ENCODE results near the gene KRTAP4-7. TPM values are rescaled to one million over a fixed set of nuclear protein-coding genes. Genes with fewer than 3 reads are reported as not detected.

KRTAP4-7 gene
- total and polyA plus RNA-seq, 2 experiments from 2014 or later, result not detected

DNA sequence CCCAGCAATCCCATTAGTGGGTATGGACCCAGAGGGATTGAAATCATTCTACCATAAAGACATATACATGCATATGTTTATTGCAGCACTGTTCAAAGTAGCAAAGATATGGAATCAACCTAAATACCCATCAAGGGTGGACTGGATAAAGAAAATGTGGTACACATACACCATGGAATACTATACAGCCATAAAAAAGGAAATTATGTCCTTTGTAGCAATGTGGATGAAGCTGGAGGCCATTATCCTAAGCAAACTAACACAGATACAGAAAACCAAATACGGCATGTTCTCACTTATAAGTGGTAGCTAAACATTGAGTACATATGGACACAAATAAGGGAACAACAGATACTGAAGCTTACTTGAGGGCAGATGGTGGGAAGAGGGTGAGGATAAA, 26.4 kb upstream of the KRTAP4-7 start:
- Histone ChIP-seq H3K27me3 (ENCODE audit: insufficient read depth) (no peaks in the 10 kb centered on the region), H3K4me2 (no peak overlapping the region), H3K36me3 (ENCODE audit: insufficient read depth) (no peaks in the 10 kb centered on the region), H4K20me1 (replicated peaks; ENCODE audit: insufficient read depth) (no peaks in the 10 kb centered on the region), H3K27ac (ENCODE audit: low read depth) (no peak overlapping the region), H3K4me3 (no peak overlapping the region), H3K4me1 (ENCODE audit: insufficient read depth) (0 out of 2 replicates have a peak, but pooled peaks cover 6% of the 10 kb centered on the region), H3F3A (replicated peaks; ENCODE audit: low read depth) (no peaks in the 10 kb centered on the region), H3K9me2 (ENCODE audit: insufficient read depth) (no peaks in the 10 kb centered on the region), H2AFZ (no peak overlapping the region), H3K79me2 (replicated peaks; ENCODE audit: insufficient read depth) (no peaks in the 10 kb centered on the region)
- 0 out of 3 replicates have a peak, but pooled peaks cover 3% of the 10 kb centered on the region for H3K36me3 Mint-ChIP-seq (ENCODE audit: low read depth)
- DNase-seq (ENCODE audit: low spot score) (no peak), ATAC-seq (no peak)
- H3K27me3 Mint-ChIP-seq (ENCODE audit: insufficient read depth, low read depth, poor library complexity), result no peaks in the 10 kb centered on the region
- H3K4me1 Mint-ChIP-seq, result peaks cover 6% of the 10 kb centered on the region
- peaks cover 6% of the 10 kb centered on the region; the same call in 1 of the 3 replicates for H3K9me3 Mint-ChIP-seq
- no peak overlapping the region for H3K4me3 Mint-ChIP-seq
- no peak for TF ChIP-seq POLR2AphosphoS5 (IDR thresholded peaks at IDR 0.05; ENCODE audit: low read depth)
- no peak for TF ChIP-seq EZH2phosphoT487 (IDR thresholded peaks at IDR 0.05; ENCODE audit: unreplicated experiment)
- no peak for TF ChIP-seq CREB1 (CRISPR knock-in tag; IDR thresholded peaks at IDR 0.05; ENCODE audit: low read depth)
- TF ChIP-seq, protein P1, sequence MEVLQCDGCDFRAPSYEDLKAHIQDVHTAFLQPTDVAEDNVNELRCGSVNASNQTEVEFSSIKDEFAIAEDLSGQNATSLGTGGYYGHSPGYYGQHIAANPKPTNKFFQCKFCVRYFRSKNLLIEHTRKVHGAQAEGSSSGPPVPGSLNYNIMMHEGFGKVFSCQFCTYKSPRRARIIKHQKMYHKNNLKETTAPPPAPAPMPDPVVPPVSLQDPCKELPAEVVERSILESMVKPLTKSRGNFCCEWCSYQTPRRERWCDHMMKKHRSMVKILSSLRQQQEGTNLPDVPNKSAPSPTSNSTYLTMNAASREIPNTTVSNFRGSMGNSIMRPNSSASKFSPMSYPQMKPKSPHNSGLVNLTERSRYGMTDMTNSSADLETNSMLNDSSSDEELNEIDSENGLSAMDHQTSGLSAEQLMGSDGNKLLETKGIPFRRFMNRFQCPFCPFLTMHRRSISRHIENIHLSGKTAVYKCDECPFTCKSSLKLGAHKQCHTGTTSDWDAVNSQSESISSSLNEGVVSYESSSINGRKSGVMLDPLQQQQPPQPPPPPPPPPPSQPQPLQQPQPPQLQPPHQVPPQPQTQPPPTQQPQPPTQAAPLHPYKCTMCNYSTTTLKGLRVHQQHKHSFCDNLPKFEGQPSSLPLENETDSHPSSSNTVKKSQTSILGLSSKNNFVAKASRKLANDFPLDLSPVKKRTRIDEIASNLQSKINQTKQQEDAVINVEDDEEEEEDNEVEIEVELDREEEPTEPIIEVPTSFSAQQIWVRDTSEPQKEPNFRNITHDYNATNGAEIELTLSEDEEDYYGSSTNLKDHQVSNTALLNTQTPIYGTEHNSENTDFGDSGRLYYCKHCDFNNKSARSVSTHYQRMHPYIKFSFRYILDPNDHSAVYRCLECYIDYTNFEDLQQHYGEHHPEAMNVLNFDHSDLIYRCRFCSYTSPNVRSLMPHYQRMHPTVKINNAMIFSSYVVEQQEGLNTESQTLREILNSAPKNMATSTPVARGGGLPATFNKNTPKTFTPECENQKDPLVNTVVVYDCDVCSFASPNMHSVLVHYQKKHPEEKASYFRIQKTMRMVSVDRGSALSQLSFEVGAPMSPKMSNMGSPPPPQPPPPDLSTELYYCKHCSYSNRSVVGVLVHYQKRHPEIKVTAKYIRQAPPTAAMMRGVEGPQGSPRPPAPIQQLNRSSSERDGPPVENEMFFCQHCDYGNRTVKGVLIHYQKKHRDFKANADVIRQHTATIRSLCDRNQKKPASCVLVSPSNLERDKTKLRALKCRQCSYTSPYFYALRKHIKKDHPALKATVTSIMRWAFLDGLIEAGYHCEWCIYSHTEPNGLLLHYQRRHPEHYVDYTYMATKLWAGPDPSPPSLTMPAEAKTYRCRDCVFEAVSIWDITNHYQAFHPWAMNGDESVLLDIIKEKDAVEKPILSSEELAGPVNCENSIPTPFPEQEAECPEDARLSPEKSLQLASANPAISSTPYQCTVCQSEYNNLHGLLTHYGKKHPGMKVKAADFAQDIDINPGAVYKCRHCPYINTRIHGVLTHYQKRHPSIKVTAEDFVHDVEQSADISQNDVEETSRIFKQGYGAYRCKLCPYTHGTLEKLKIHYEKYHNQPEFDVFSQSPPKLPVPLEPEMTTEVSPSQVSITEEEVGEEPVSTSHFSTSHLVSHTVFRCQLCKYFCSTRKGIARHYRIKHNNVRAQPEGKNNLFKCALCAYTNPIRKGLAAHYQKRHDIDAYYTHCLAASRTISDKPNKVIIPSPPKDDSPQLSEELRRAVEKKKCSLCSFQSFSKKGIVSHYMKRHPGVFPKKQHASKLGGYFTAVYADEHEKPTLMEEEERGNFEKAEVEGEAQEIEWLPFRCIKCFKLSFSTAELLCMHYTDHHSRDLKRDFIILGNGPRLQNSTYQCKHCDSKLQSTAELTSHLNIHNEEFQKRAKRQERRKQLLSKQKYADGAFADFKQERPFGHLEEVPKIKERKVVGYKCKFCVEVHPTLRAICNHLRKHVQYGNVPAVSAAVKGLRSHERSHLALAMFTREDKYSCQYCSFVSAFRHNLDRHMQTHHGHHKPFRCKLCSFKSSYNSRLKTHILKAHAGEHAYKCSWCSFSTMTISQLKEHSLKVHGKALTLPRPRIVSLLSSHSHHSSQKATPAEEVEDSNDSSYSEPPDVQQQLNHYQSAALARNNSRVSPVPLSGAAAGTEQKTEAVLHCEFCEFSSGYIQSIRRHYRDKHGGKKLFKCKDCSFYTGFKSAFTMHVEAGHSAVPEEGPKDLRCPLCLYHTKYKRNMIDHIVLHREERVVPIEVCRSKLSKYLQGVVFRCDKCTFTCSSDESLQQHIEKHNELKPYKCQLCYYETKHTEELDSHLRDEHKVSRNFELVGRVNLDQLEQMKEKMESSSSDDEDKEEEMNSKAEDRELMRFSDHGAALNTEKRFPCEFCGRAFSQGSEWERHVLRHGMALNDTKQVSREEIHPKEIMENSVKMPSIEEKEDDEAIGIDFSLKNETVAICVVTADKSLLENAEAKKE (CRISPR knock-in tag; IDR thresholded peaks at IDR 0.05), result no peak
- no peak for TF ChIP-seq STAT1 (IDR thresholded peaks at IDR 0.05; ENCODE audit: unreplicated experiment)
- no peak for TF ChIP-seq JUNB (IDR thresholded peaks at IDR 0.05; ENCODE audit: unreplicated experiment)
- TF ChIP-seq, protein P2, sequence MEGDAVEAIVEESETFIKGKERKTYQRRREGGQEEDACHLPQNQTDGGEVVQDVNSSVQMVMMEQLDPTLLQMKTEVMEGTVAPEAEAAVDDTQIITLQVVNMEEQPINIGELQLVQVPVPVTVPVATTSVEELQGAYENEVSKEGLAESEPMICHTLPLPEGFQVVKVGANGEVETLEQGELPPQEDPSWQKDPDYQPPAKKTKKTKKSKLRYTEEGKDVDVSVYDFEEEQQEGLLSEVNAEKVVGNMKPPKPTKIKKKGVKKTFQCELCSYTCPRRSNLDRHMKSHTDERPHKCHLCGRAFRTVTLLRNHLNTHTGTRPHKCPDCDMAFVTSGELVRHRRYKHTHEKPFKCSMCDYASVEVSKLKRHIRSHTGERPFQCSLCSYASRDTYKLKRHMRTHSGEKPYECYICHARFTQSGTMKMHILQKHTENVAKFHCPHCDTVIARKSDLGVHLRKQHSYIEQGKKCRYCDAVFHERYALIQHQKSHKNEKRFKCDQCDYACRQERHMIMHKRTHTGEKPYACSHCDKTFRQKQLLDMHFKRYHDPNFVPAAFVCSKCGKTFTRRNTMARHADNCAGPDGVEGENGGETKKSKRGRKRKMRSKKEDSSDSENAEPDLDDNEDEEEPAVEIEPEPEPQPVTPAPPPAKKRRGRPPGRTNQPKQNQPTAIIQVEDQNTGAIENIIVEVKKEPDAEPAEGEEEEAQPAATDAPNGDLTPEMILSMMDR (conservative IDR thresholded peaks at IDR 0.05; ENCODE audit: low read depth in 2 of 2), result no peak
- no peak for TF ChIP-seq EZH2 (IDR thresholded peaks at IDR 0.05; ENCODE audit: low read depth, unreplicated experiment)
- TF ChIP-seq, protein P3, sequence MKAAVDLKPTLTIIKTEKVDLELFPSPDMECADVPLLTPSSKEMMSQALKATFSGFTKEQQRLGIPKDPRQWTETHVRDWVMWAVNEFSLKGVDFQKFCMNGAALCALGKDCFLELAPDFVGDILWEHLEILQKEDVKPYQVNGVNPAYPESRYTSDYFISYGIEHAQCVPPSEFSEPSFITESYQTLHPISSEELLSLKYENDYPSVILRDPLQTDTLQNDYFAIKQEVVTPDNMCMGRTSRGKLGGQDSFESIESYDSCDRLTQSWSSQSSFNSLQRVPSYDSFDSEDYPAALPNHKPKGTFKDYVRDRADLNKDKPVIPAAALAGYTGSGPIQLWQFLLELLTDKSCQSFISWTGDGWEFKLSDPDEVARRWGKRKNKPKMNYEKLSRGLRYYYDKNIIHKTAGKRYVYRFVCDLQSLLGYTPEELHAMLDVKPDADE (IDR thresholded peaks at IDR 0.05), result no peak
- no peak for TF ChIP-seq NANOG (IDR thresholded peaks at IDR 0.05; ENCODE audit: borderline replicate concordance)
- no peak for TF ChIP-seq ZNF114 (CRISPR knock-in tag; IDR thresholded peaks at IDR 0.05)
- no peak for TF ChIP-seq ZNF331 (CRISPR knock-in tag; IDR thresholded peaks at IDR 0.05; ENCODE audit: low read depth)
- TF ChIP-seq, protein P4, sequence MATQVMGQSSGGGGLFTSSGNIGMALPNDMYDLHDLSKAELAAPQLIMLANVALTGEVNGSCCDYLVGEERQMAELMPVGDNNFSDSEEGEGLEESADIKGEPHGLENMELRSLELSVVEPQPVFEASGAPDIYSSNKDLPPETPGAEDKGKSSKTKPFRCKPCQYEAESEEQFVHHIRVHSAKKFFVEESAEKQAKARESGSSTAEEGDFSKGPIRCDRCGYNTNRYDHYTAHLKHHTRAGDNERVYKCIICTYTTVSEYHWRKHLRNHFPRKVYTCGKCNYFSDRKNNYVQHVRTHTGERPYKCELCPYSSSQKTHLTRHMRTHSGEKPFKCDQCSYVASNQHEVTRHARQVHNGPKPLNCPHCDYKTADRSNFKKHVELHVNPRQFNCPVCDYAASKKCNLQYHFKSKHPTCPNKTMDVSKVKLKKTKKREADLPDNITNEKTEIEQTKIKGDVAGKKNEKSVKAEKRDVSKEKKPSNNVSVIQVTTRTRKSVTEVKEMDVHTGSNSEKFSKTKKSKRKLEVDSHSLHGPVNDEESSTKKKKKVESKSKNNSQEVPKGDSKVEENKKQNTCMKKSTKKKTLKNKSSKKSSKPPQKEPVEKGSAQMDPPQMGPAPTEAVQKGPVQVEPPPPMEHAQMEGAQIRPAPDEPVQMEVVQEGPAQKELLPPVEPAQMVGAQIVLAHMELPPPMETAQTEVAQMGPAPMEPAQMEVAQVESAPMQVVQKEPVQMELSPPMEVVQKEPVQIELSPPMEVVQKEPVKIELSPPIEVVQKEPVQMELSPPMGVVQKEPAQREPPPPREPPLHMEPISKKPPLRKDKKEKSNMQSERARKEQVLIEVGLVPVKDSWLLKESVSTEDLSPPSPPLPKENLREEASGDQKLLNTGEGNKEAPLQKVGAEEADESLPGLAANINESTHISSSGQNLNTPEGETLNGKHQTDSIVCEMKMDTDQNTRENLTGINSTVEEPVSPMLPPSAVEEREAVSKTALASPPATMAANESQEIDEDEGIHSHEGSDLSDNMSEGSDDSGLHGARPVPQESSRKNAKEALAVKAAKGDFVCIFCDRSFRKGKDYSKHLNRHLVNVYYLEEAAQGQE (IDR thresholded peaks at IDR 0.05; ENCODE audit: unreplicated experiment), result no peak
- H3K27ac Mint-ChIP-seq, result no peak overlapping the region

Data from GM23338 (cell line).